Suppressor macrophage treated with lipopolysaccharide for 1 hour (primary cell): ENCODE data around the gene FAM118B.
"Not testable (repeated sequence)": the region's sequence is repeated elsewhere in the genome, so short reads cannot be mapped to it uniquely, and the experiment has no call there.

Experiments
- DNase-seq, 3 donors: peaks; one replicate each; pipeline ENCODE4 v3.0.0-alpha.2; 2020 to 2022

The FAM118B gene

GRCh38 chr11:126219547-126219946 lies 8.0 kb downstream of the FAM118B start:
- DNase-seq: no peak

GRCh38 chr11:126224647-126225294 lies 13.2 kb downstream of the FAM118B start:
- no peak for DNase-seq

- DNase-seq: no peak
These were observed 13.7 kb downstream of the FAM118B start for GRCh38 chr11:126225295-126225665.

GRCh38 chr11:126226334-126227084 lies 14.9 kb downstream of the FAM118B start:
- DNase-seq: no peak

GRCh38 chr11:126229858-126230540 lies 18.4 kb downstream of the FAM118B start:
- no peak for DNase-seq

GRCh38 chr11:126231725-126232459 lies 20.3 kb downstream of the FAM118B start:
- DNase-seq: no peak

- DNase-seq: no peak
These were observed 21.1 kb downstream of the FAM118B start for GRCh38 chr11:126232683-126233082.

GRCh38 chr11:126233391-126233790 lies 21.8 kb downstream of the FAM118B start:
- DNase-seq: no peak

GRCh38 chr11:126246636-126247035 lies 35.1 kb downstream of the FAM118B start:
- peak in 1 of 3 donors; percentile 1 for DNase-seq

- no peak for DNase-seq
These were observed 41.7 kb downstream of the FAM118B start for GRCh38 chr11:126253265-126253664.

- DNase-seq: no peak
These were observed 43.2 kb downstream of the FAM118B start for GRCh38 chr11:126254819-126255218.

GRCh38 chr11:126255507-126255906 lies 43.9 kb downstream of the FAM118B start:
- DNase-seq: not testable (repeated sequence)

GRCh38 chr11:126256216-126256615 lies 44.6 kb downstream of the FAM118B start:
- DNase-seq: no peak

- DNase-seq: no peak
These were observed 45.6 kb downstream of the FAM118B start for GRCh38 chr11:126257144-126257543.

GRCh38 chr11:126257764-126258163 lies 46.2 kb downstream of the FAM118B start:
- DNase-seq: no peak

- DNase-seq: no peak
These were observed 50.6 kb downstream of the FAM118B start for GRCh38 chr11:126262216-126262615.

- no peak for DNase-seq
These were observed 51.9 kb downstream of the FAM118B start for GRCh38 chr11:126263489-126263888.

- no peak for DNase-seq
These were observed 54.2 kb downstream of the FAM118B start for GRCh38 chr11:126265811-126266210.

- no peak for DNase-seq
These were observed 56.1 kb downstream of the FAM118B start for GRCh38 chr11:126267650-126268049.

- peak in 2 of 3 donors; percentile 12 to 25 for DNase-seq
These were observed 56.8 kb downstream of the FAM118B start for GRCh38 chr11:126268361-126268707.

GRCh38 chr11:126268708-126269579 lies 57.4 kb downstream of the FAM118B start, which contains the start of the genes FOXRED1 and SRPRA:
Gene FOXRED1, plus strand, starts transcription at chr11:126269154. Its CDS starts 53 bp downstream, at chr11:126269207.
Gene SRPRA, minus strand, starts transcription at chr11:126268895. Its CDS starts 91 bp downstream, at chr11:126268804.
- DNase-seq: peak; percentile 100

GRCh38 chr11:126277322-126277721 lies 65.7 kb downstream of the FAM118B start:
- no peak for DNase-seq
